Measurements from ENCODE around the gene ZBTB16.

DNA sequence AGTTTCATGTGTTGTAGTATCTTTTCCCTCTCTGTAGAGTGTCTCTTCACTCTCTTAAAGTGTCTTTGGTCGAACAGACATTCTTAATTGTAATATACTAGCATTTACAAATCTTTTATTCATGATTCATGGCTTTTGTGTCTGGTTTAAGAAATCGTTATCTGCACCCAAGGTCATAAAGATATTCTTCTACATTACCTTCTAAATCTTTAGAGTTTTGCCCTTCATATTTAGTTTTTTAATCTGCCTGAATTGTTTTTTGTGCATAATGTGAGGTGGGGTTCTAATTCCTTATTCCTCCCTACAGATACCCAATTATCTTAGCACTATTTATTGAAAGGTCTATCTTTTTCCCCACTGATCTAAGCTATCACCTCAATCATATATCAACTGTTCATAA, 227.6 kb downstream of the ZBTB16 start:
- TF ChIP-seq, protein P1, sequence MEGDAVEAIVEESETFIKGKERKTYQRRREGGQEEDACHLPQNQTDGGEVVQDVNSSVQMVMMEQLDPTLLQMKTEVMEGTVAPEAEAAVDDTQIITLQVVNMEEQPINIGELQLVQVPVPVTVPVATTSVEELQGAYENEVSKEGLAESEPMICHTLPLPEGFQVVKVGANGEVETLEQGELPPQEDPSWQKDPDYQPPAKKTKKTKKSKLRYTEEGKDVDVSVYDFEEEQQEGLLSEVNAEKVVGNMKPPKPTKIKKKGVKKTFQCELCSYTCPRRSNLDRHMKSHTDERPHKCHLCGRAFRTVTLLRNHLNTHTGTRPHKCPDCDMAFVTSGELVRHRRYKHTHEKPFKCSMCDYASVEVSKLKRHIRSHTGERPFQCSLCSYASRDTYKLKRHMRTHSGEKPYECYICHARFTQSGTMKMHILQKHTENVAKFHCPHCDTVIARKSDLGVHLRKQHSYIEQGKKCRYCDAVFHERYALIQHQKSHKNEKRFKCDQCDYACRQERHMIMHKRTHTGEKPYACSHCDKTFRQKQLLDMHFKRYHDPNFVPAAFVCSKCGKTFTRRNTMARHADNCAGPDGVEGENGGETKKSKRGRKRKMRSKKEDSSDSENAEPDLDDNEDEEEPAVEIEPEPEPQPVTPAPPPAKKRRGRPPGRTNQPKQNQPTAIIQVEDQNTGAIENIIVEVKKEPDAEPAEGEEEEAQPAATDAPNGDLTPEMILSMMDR (IDR thresholded peaks at IDR 0.05), result no peak
- no peak for TF ChIP-seq POLR2A (IDR thresholded peaks at IDR 0.05)

Data from testis (tissue), 2 donors.